IPS DF 19.7 (cell line): ENCODE measurements around the gene DNAJA2.
"Not testable (repeated sequence)": the region's sequence is repeated elsewhere in the genome, so short reads cannot be mapped to it uniquely, and the experiment has no call there.

Experiments used
- DNase-seq: peaks from one replicate; pipeline ENCODE4 v3.0.0-alpha.2; 2013; ENCODE audit warnings: low read depth, low spot score

DNAJA2 gene

DNA sequence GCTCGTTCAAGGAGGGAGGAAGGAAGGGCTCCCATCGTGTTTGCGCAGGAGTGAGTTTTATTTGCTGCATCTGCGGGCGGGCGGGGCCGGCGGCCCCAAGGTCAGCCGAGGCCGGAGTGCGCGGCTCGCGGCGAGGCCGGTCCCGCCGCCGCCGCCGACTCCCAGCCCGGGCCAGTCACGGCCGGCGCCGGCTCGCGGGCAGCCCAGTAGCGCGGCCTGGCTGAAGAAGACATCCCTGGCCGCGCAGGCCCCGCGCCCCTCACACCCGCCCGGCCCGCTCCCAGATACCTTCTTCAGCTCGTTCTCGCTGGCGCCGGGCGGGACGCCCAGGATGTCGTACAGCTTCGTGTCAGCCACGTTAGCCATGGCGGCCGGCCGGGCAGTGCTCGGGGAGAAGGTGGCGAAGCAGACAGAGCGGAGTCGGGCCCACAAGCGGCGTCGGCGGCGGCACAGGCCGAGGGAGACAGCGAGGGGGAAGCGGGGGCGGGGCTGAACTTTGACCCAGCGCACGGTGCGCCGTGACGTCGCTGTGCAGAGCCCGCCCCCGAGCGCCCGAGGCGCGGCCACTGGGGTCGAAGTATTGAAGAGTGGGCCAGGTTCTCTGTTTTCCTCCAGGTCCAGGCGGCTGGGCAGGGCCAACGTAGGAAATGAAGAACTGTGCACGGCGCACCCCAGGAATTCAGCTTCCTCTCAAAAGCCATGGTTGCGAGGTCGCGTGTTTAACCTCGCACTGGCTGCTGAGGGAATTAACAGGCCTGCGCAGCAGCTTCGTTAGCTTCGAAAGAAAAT lies at the start of gene DNAJA2:
TSS of gene DNAJA2 (minus strand) at position 468 of the 789 bp plus-strand sequence. CDS start at position 366, 102 bp downstream.
- no peak for DNase-seq

- DNase-seq: no peak
Observed at GRCh38 chr16:47019568-47019967, 46.1 kb upstream of the DNAJA2 start.

- peak; percentile 25 for DNase-seq
Observed at GRCh38 chr16:47018223-47018891, 44.9 kb upstream of the DNAJA2 start.

GRCh38 chr16:47017636-47018035 lies 44.2 kb upstream of the DNAJA2 start:
- DNase-seq: no peak

DNA sequence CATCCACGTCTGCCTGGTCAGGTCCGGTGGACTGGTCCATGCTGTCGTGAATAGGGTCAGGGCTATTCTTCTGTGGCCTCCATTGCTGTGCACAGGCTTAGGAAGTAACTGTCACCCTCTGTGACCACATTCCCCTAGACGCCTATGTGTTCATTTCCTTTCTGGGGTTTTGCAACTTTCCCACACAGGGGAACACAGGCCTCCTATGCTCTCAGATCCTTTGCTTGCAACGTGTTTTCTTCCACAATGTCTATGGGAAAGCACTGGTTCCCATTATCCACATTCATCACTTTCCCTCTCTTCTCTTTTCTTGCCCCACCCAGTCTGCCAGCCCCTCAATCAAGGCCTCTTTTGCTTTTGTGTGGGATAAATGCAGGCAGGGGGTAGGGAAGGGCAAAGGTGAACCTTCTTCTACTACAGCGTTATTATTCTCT lies 43.2 kb upstream of the DNAJA2 start:
- no peak for DNase-seq

DNA sequence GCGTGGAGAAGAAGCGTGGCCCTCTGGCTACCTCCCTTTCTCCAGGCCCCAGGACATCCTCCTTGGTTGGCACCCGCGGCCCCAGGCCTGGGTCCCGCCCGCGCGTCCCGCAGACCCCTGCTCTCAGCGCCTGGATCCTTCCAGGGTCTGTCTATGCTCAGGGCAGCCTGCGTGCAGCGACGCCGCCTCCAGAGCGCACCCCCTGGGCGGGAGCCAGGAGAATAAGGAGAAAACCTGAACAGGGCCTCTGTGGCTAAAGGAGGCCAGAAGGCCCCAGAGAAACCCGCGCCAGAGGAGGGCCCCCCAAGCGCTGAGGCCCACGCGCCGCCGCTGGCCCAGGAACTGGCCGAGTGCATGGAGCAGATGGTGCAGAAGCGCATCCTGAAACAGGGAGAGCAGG lies 40.4 kb upstream of the DNAJA2 start:
- DNase-seq: no peak

DNA sequence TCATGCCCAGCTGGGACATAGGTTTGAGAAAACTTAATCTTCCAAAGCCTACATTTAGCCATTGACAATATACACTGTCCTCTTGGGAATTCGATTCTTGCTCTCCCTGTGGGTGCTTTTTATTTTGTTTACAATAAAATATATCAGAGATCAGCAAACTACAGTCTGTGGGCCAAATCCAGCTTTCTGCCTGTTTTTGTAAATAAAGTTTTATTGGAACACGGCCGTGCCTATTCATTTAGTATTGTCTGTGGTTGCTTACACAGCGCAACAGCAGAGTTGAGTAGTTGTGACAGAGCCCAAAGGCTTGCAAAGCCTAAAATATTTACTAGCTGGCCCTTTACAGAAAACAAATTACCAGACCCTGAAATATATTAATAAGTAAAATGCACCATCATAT lies 39.7 kb upstream of the DNAJA2 start:
- DNase-seq: no peak

- DNase-seq: not testable (repeated sequence)
Observed at GRCh38 chr16:47010812-47011211, 37.3 kb upstream of the DNAJA2 start.

GRCh38 chr16:47008612-47009011 lies 35.1 kb upstream of the DNAJA2 start:
- DNase-seq: no peak

- no peak for DNase-seq
Observed at GRCh38 chr16:47008174-47008573, 34.7 kb upstream of the DNAJA2 start.

GRCh38 chr16:47004652-47005051 lies 31.2 kb upstream of the DNAJA2 start:
- DNase-seq: no peak

- not testable (repeated sequence) for DNase-seq
Observed at GRCh38 chr16:47000066-47000465, 26.6 kb upstream of the DNAJA2 start.

GRCh38 chr16:46997844-46998243 lies 24.4 kb upstream of the DNAJA2 start:
- DNase-seq: no peak

- DNase-seq: no peak
Observed at GRCh38 chr16:46996952-46997458, 23.5 kb upstream of the DNAJA2 start.

GRCh38 chr16:46996391-46996790 lies 22.9 kb upstream of the DNAJA2 start:
- no peak for DNase-seq

GRCh38 chr16:46991729-46992704 lies 18.5 kb upstream of the DNAJA2 start:
- DNase-seq: no peak

- DNase-seq: no peak
Observed at GRCh38 chr16:46986896-46987295, 13.4 kb upstream of the DNAJA2 start.

GRCh38 chr16:46986438-46986837 lies 13.0 kb upstream of the DNAJA2 start:
- DNase-seq: no peak

- DNase-seq: no peak
Observed at GRCh38 chr16:46982335-46982734, 8.9 kb upstream of the DNAJA2 start.

- DNase-seq: no peak
Observed at GRCh38 chr16:46980926-46981325, 7.5 kb upstream of the DNAJA2 start.

- no peak for DNase-seq
Observed at GRCh38 chr16:46976550-46976949, 3.1 kb upstream of the DNAJA2 start.
